ENCODE data around the gene ECI2.
"Not testable (repeated sequence)": the region's sequence is repeated elsewhere in the genome, so short reads cannot be mapped to it uniquely, and the experiment has no call there.

The ECI2 gene

GRCh38 chr6:4091941-4092340, 43.4 kb downstream of the ECI2 start:
- TF ChIP-seq CTCF (IDR thresholded peaks at IDR 0.05; ENCODE audit: low read depth, low read length, missing control alignments), result no peak
- DNase-seq (ENCODE audit: low read depth), result no peak
- H3K4me3 ChIP-seq (ENCODE audit: low read depth, low read length), result no peak overlapping the region

- not testable (repeated sequence) for H3K4me3 ChIP-seq (ENCODE audit: low read depth, low read length); DNase-seq (ENCODE audit: low read depth)
Measured at GRCh38 chr6:4090043-4090442, 45.3 kb downstream of the ECI2 start.

- DNase-seq (ENCODE audit: low read depth), result no peak
- no peak overlapping the region for H3K4me3 ChIP-seq (ENCODE audit: low read depth, low read length)
- no peak for TF ChIP-seq CTCF (IDR thresholded peaks at IDR 0.05; ENCODE audit: low read depth, low read length, missing control alignments)
Measured at GRCh38 chr6:4088704-4089103, 46.7 kb downstream of the ECI2 start.

GRCh38 chr6:4085332-4085700, 50.1 kb downstream of the ECI2 start:
- no peak overlapping the region for H3K4me3 ChIP-seq (ENCODE audit: low read depth, low read length)
- DNase-seq (ENCODE audit: low read depth), result no peak
- no peak for TF ChIP-seq CTCF (IDR thresholded peaks at IDR 0.05; ENCODE audit: low read depth, low read length, missing control alignments)

GRCh38 chr6:4084444-4085331, 50.7 kb downstream of the ECI2 start:
- no peak overlapping the region for H3K4me3 ChIP-seq (ENCODE audit: low read depth, low read length)
- no peak for DNase-seq (ENCODE audit: low read depth)
- no peak for TF ChIP-seq CTCF (IDR thresholded peaks at IDR 0.05; ENCODE audit: low read depth, low read length, missing control alignments)

GRCh38 chr6:4078691-4079471, 56.5 kb downstream of the ECI2 start, which contains the start of gene FAM217A:
TSS of gene FAM217A (minus strand) at chr6:4079137. CDS start at chr6:4077414, 1,723 bp downstream.
- no peak within 1 kb of the TSS for H3K4me3 ChIP-seq (ENCODE audit: low read depth, low read length)

More at GRCh38 chr6:4078691-4079471, 56.5 kb downstream of the ECI2 start, which contains the start of gene FAM217A:
- no peak for TF ChIP-seq CTCF (IDR thresholded peaks at IDR 0.05; ENCODE audit: low read depth, low read length, missing control alignments)
- no peak for DNase-seq (ENCODE audit: low read depth)
